Measurements from ENCODE around the gene SNCAIP.

The SNCAIP gene

DNA sequence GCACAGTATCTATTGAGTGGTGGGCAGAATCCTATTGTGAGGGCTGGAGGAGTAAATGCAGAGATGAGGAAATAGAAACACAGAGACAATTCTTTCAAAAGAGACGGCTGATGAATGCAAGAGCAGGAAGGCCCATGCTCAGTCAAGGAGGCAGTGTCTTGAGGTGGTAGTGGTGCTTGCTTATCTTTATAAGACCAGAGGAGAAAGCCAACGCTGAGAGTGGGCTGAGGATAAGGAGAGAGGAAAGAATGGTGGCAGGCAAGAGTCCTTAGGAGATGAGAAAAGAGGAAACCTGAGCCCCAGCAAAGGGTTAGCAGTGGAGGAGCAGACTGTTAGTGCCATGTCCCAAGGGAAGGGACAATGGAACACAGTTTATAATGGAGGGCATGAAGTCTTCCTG is 86.0 kb downstream of the SNCAIP start:
- no peak for DNase-seq (ENCODE audit: low spot score)

DNA sequence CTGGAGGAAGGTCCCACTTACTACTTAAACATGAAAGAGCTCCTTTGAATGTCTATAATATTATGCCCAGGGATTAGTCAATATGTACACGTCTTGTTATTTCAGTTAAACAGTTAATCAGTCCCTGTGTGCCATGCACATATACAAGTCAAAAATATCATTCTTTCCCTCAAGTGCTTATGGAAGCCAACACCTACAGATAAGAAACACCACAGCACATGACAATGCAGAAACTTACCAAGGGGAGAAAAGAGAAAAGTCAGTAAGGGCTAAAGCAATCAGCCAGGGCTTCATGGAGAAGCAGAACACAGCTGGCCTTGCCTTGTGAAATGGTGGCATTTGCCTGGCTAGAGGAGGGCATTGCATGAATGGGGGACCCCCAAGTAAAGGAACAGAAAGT is 88.3 kb downstream of the SNCAIP start:
- DNase-seq (ENCODE audit: low spot score): no peak

DNA sequence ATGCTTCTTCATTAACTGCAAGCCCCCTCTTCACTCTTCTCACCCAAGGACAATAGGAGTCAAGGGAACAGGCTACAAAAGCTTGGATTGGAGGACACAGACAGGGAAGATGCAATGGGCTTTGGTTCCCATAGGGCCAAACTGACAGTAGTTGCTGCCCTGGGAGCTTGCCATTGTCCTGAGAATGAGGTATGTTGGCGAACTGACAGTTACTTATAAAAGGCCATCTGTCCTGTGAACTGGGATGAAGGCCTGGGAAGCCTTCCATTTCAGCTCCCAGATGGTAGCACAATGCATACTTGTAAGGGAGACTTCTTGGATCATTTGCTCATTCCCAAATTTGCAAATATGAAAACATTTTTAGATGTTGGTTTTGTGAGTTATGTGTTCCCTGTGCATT is 88.9 kb downstream of the SNCAIP start:
- no peak for DNase-seq (ENCODE audit: low spot score)

DNA sequence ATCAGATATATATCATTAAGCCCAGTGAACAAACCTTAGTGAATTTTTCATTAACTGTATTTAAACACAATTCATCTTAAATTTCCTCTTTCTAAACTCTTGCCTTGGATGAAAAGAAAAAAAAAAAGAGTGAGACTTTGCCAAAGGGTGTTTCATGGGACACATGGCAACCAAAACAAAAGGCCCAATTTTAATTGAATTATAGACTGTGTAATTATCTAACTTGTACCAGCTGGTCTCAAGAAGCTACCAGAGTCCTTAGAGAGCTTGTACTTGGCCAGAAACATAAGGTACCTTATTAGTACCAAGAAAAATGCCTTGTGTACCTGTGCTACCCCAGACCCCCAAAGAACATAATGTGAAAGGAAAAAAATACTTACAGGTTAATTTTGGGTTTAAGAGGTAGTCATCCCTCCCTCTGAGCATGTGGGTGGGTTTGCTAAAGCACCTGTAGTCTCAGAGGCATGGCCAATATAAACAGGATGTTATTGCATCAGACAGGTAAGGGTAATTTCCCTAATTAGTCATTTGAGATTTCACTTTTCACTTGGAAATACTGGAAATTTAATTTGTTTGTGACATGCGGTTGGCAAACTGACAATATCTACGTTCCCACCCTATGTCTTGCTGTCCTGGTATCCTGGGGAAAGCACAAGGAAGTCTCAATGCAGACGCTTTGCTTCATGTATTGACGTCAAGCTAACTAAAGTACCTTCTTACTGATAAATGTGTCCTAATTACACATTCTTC is 90.1 kb downstream of the SNCAIP start:
- no peak for DNase-seq (ENCODE audit: low spot score)

DNA sequence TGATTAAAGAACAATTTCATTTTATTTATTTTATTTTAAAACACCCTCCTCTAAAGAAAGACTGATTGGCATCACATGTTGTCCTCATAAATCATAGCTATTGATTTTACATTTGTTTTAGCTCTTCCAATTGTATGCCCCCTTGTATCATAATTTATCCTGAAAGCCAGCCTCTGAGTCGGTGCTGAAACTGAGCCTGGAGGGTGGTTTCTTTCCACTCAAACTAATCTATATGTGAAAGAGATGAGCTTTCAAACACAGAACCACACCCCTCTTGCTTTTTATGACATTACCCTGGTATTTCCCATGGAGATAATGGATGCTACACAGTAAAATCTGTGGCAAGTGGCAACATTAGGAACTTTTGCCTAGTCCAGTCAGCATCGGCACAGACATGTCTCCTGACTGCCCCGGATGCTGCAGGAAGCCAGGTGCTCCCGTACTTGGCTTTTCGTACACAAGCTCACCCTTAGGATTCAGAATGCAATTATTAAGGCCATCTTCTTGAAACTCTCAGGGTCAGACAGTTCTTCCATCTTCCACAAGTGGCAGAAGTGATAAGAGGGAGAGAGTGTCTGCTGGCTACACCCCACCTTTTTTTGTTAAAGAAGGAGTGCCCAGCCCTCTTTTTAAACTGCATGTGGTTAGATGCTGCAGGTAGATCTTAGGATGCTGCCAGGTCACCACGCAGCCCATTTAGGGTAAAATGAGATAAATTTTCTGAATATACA is 91.1 kb downstream of the SNCAIP start:
- no peak for DNase-seq (ENCODE audit: low spot score)

DNA sequence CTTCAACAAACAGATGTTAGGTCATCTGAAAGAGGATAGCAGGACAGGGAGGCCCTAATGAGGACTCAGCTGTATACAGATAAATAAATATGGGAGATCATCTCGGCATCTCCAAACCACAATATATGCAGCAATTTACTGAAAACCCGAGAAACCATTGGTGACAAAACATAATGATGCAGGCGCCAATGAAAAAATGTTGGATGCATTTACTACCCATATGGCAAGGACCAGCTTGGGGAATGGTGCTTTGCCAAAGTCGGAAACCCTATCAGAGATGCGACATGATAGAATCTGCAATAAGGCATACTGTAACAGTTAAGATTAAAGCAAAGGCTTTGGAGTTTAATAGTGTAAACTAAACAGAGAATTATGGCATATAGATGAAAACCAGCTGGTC is 92.0 kb downstream of the SNCAIP start:
- DNase-seq (ENCODE audit: low spot score): no peak

DNA sequence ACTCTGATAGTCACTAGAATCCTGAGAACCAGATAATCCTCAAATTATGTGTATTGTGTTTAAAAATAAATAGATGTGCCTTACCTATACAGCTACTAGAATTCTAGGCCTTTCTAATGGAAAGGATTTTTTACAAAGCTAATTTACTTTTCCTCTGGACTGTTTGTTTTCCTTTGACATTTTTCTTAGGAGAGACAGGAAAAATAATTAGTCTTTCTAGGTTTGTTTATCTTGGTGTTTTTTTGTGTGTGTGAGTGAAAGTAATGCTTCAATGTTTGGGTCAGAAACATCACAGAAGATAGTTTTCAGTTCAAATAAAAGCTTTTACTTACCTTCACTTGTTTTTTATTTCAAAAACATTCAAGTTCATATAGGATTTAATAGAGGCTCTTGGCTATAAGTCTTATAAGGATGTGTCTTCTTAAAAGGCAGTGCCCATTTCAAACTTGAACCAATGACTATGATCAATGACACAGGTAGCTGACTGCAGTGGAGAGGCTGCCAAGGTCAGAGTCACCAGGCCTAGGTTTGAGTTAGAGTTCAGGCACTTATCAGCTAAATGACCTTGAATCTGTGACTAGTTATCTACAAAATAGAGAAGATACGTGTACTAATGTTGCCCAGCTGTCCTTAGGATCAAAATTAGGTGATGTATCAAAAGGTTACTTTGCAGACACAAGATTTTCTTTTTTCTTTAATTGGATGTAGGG is 92.8 kb downstream of the SNCAIP start:
- DNase-seq (ENCODE audit: low spot score): no peak

DNA sequence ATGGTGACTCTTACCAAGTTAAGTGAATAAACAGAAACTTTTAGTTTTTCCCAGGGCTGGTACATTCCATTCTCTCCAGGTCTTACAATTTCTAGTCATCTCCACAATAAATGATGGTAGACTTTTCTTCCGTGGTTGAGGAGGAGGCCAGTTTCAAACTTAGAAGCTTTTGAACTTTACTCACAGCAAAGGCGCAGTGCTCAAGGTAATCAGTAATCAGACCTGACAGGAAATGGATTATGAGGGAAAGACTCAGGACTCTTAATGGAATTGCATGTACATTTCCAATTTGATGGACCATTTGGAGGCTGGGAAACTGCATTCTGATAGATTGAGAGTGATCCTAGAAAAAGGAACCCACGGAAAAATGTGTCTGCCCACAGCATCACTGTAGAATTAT is 93.7 kb downstream of the SNCAIP start:
- no peak for DNase-seq (ENCODE audit: low spot score)

DNA sequence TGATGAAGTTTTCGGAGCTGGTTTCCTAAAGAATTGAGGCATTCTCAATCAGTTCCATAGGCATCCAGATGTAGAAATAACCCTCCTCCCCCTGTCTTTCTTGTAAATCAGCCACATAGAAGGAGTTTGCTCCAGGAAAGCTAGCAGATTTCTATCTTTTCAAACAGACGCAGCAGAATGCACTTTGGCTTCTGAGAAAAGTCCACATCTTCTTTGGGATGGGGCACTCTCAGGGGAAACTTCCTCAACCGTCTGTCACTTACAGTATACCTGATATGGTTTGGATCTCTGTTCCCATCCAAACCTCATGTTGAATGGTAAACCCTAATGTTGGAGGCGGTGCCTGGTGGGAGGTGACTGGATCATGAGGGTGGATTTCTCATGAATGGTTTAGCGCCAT is 94.1 kb downstream of the SNCAIP start:
- no peak for DNase-seq (ENCODE audit: low spot score)

DNA sequence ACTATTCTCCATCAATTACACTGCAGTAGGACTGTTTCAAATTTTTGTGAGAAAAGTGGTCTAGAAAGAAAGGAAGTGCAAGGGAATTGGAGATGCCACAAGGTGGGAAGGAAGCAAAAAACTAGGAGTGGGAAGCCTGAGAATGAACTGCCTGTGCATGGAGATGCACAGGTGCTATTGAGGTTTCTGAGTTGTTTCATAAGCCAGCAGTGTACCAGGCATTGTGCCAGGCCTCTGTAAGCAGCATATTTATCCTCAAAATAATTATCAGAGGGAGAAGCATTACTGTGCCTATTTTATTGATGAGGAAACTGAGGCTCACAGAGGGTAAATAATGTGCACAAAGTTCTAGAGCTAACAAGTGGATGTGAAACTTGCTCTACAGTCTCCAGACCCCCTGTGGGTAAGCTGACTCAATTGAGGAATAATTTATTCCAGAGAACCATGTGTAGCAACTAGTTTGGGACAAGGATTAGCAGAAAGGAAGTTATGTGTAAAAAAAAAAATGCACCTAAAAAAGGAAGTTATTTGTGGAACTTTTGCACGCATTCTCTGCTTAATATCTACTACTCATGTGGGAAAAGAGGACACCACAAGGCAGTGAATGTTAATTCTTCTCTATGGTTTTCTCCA is 96.7 kb downstream of the SNCAIP start:
- DNase-seq (ENCODE audit: low spot score): no peak

DNA sequence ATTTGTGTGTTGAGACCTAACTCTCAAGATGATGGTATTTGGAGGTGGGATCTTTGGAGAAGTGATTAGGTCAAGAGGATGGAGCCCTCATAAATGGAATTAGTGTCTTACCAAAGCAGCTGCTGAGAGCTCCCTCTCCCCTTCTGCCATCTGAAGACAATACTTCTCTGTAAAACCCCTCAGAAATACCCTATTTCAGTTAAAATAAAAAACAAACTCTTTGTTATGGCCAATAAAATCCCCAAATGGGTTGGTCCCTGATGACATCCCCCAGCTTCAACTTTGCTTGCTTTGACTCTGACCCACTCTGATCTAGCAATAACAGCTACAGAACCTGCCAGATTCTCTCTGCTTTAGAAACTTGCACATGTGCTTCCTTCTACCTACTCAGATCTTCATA is 100.9 kb downstream of the SNCAIP start:
- DNase-seq (ENCODE audit: low spot score): no peak

DNA sequence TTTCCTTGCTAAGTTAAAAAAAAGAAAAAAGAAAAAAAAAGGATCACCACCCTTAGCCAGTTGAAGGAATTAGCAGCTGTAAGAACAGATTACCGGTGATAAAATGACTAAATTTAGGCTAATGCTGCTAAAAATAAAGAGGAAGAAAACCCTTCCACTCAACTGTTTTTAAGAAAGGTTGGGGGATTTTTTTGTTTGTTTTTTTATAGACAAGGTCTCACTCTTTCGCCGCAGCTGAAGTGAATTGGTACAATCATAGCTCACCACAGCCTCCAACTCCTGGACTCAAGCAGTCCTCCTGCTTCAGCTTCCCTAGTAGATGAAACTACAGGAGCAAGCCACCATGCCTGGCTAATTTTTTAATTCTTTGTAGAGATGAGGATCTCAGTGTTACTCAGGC is 101.7 kb downstream of the SNCAIP start:
- DNase-seq (ENCODE audit: low spot score): no peak

DNA sequence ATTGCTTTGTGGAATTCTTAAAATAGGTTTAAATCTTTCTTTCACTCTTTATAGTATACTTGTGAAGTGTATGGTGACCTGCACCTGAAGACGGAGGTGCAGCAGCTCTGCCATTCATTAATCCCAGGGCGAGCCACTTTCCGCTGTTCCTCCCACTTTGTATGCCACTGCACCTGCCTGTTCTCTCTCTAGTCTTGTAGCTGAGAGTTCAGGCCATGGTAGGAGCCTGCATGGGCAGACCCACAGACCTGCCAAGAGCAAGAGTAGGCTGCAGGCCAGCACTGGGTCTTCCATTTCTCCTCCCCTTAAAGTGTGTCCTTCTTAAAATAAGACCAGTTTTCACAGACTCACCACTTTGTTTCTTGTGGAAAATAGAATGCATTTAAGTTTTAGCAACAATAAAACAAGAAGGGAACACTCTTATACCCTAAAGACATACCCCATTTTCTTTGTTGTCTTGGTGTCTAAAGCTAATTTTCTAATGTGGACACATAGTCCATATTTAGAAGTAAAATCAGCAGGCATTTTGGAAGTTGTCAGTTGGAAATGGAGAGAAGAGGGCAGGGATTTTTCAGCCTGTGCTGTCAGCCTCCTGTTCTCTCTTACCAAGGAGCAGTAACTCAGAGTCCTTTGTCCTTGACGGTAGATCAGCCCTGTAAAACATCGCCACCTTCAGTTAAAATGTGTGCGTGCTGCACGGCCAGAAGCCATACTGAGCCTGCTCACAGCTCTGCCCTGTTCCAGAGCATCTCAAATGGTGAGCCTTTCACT is 103.2 kb downstream of the SNCAIP start:
- DNase-seq (ENCODE audit: low spot score): peak; percentile 60

DNA sequence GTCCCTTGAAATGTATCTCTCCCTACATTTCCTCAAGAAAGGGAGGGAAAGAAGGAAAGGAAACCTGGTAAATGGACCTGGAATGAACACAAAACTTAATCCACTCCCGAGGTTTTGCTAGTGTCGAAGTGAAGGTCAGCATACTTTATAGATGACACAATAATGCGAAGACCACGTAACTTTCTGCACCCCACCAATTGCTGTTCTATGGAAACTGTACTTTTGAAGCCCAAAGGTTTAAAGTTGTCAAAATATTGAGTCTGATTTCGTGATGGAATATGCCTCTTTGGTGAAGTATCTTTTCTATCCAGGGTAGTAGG is 103.7 kb downstream of the SNCAIP start:
- no peak for DNase-seq (ENCODE audit: low spot score)

DNA sequence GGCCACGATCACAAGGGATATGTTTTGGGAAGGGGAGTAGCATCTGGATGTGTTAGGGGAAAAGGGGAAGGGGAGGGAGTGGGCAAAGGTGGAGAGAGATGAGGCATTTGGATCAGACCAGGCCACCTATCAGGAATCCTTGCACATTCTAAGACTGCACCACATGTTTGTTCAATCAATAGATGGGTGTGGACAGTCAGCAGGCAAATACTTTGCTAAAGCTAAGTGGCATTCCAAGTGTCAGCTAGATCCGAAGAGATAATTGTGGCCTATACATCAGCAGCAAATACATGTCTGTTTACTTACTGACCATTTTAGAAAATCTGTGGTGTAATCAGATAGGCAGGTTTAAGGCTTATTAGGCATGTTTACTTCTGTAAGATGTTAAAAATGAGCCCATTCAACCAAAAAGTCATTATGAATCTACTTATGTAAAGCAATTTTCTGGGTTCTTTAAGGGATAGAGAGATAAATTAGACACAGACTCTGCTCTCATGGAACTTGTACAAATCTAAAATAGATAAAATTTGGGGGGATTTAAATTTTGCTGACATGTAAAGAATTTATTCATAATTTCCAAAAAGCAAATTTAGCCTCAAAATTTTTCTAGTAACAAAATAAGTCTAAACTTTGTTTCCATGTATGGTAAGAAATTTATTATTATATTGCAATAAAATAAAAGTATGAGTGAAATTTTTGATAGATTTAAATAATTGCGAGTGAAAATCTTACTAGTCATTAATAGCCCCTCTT is 107.3 kb downstream of the SNCAIP start:
- DNase-seq (ENCODE audit: low spot score): no peak

DNA sequence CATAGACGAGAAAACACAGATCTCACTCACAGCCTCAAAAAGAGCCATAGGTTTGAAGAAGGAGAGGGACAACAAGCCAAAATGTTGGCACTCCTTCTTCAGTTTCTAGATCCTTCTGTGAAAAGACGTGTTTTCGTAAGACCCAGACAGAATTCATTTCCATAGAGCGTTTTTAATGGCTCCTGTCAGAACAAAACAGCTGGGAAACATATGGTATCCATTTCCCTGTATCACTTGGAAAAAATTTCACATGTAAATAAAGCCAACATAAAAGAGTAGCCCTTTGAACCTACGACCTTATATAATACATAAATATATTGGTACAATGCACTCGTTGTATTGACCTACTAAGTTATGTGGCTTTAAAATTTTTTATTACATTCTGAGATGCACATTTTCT is 108.1 kb downstream of the SNCAIP start:
- DNase-seq (ENCODE audit: low spot score): no peak

DNA sequence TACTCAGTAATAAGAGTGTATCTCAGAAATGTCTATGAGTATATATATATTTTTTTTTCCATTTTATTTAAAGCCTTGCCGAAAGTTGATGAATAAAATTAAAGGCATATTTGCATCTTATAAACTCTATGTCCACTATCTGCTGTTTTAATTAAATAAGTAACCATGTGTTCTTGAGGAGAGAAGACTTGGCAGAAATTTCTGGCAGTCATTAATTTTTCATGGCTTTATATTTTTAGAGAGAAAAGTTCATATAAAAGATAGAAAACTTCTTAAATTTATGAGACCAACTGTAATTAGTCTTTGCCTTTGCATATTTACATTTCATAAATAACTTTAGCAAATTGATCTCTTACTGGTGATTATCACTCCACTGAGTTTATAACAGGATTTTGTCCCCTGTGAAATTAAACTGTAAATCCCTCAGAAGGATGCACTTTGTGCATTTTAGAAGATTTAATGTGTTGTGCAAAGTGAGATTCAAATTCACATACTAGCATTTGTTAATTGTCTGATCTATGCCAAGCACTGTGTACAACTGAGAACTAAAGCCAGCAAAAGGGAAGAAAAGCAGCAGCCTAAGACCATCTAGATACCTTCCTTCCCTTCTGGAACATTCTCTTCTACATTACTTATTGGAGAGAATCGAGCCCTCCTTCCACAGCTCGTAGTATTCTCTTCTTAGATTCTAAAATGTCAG is 108.7 kb downstream of the SNCAIP start:
- DNase-seq (ENCODE audit: low spot score): no peak

DNA sequence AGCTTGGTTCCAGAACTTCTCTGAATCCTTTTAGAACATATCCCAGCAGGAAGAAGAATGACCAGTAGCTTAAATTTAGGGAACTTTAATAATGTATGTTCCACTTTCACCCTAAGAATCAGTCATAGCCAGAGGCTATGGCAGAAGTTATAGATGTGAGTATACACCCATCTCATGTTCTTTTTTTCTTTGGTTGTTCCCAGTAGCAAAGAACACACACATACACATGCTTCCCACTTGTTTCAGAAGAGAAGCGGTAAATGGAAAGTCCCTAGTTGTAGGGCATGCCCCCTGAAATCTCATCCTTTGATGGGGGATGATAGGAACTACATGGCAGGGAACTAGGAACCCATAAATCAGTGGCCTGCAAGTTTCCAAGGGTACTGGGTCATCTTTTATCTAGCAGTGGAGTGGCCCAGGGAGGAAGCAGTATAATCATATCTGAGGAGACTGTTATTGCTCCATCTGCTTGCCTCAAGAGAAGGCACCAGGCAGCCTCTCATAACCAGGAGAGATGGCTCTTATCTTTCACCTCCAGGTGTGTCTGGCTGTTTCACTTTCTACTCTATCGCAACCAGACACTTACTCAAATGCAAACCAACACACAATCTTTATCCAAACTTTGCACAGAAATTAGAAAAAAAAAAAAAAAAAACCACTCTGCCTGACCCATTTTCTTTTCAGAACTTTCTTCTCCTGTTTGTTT is 109.5 kb downstream of the SNCAIP start:
- no peak for DNase-seq (ENCODE audit: low spot score)

DNA sequence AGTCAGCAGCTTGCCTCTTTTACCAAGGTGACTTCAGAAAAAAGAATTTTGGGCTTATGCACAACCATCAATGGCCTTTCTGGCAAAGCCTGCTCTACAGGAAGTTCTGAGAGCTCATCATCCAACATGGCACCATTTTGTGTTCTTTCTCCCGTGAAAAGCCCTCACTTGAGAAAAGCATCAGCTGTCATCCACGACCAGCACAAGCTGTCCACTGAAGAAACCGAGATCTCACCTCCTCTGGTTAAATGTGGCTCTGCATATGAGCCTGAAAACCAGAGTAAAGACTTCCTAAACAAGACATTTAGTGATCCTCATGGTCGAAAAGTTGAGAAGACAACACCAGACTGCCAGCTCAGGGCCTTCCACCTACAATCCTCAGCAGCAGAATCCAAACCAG is 111.2 kb downstream of the SNCAIP start:
- DNase-seq (ENCODE audit: low spot score): no peak

DNA sequence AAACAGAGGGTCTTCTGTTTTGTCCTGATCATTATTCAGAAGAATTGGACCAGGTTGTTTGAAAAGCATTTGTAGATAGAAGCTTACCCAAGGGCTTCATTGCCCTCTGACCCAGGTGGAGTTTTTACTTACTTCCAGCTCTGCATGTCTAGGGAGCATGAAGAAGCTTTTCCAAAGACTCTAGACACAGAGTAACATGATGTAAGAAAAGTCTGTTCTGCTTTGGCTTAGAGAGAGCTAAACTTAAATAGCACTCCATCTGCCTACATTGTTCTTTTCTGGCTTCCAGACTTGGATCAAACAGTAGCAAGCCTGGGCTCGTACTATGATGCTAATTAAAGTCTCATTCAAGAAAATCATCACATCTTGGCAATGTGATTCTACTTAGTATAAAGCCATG is 112.1 kb downstream of the SNCAIP start:
- no peak for DNase-seq (ENCODE audit: low spot score)

Data from kidney capillary endothelial cell (primary cell).